ENCODE measurements around the gene VIPR2. TPM values are rescaled to one million over a fixed set of nuclear protein-coding genes. Genes with fewer than 3 reads are reported as not detected.

Gene VIPR2
- total and polyA plus RNA-seq, 2 donors from 2014 or later, result 0.91 to 1.3 TPM

GRCh38 chr7:159019111-159019510 is 125.6 kb downstream of the VIPR2 start:
- Histone ChIP-seq H3K4me1 (ENCODE audit: control insufficient read depth in 2 of 3, insufficient read depth in 2 of 3, low read depth in 1 of 3, low read length in 3 of 3) (peaks cover 0 to 14% (median 13%) of the 10 kb centered on the region in 3 donors), H3K9me3 (ENCODE audit: control insufficient read depth in 2 of 3, insufficient read depth in 1 of 3, low read length in 3 of 3) (no peaks in the 10 kb centered on the region), H3K4me3 (ENCODE audit: low read length in 3 of 3) (no peak overlapping the region), H3K36me3 (ENCODE audit: control insufficient read depth in 2 of 3, insufficient read depth in 3 of 3, low read length in 3 of 3) (no peaks in the 10 kb centered on the region), H3K27ac (ENCODE audit: low read depth in 2 of 2, low read length in 2 of 2) (no peak overlapping the region), H3K27me3 (ENCODE audit: control insufficient read depth, insufficient read depth, low read length) (no peaks in the 10 kb centered on the region), H3K9ac (ENCODE audit: low read length in 3 of 3) (no peak overlapping the region)
- peak in 1 of 5 donors; percentile 23 for DNase-seq
- no peak for FAIRE-seq
- no peak for TF ChIP-seq CTCF (IDR thresholded peaks at IDR 0.05; ENCODE audit: borderline replicate concordance, extremely low read depth, insufficient read depth)
- intact Hi-C loops (cut with DNase I), result no loop called here

GRCh38 chr7:159017741-159018140 is 126.9 kb downstream of the VIPR2 start:
- TF ChIP-seq CTCF (IDR thresholded peaks at IDR 0.05; ENCODE audit: borderline replicate concordance, extremely low read depth, insufficient read depth), result no peak
- H3K4me1 ChIP-seq (ENCODE audit: control insufficient read depth in 2 of 3, insufficient read depth in 2 of 3, low read depth in 1 of 3, low read length in 3 of 3), result peaks cover 0 to 17% (median 16%) of the 10 kb centered on the region in 3 donors
- no peak for DNase-seq
- no peak for FAIRE-seq
- no peak overlapping the region for H3K4me3 ChIP-seq (ENCODE audit: low read length in 3 of 3)
- intact Hi-C loops (cut with DNase I), result no loop called here
- no peaks in the 10 kb centered on the region for H3K36me3 ChIP-seq (ENCODE audit: control insufficient read depth in 2 of 3, insufficient read depth in 3 of 3, low read length in 3 of 3)
- no peak overlapping the region for H3K9ac ChIP-seq (ENCODE audit: low read length in 3 of 3)
- no peaks in the 10 kb centered on the region for H3K27me3 ChIP-seq (ENCODE audit: control insufficient read depth, insufficient read depth, low read length)
- H3K27ac ChIP-seq (ENCODE audit: low read depth in 2 of 2, low read length in 2 of 2), result no peak overlapping the region
- no peaks in the 10 kb centered on the region for H3K9me3 ChIP-seq (ENCODE audit: control insufficient read depth in 2 of 3, insufficient read depth in 1 of 3, low read length in 3 of 3)

GRCh38 chr7:159017210-159017609 is 127.5 kb downstream of the VIPR2 start:
- TF ChIP-seq CTCF (IDR thresholded peaks at IDR 0.05; ENCODE audit: borderline replicate concordance, extremely low read depth, insufficient read depth), result no peak
- intact Hi-C loops (cut with DNase I), result no loop called here
- Histone ChIP-seq H3K9ac (ENCODE audit: low read length in 3 of 3) (no peak overlapping the region), H3K27ac (ENCODE audit: low read depth in 2 of 2, low read length in 2 of 2) (no peak overlapping the region), H3K4me3 (ENCODE audit: low read length in 3 of 3) (no peak overlapping the region), H3K4me1 (ENCODE audit: control insufficient read depth in 2 of 3, insufficient read depth in 2 of 3, low read depth in 1 of 3, low read length in 3 of 3) (peaks cover 0 to 22% (median 16%) of the 10 kb centered on the region in 3 donors), H3K9me3 (ENCODE audit: control insufficient read depth in 2 of 3, insufficient read depth in 1 of 3, low read length in 3 of 3) (no peaks in the 10 kb centered on the region), H3K36me3 (ENCODE audit: control insufficient read depth in 2 of 3, insufficient read depth in 3 of 3, low read length in 3 of 3) (no peaks in the 10 kb centered on the region), H3K27me3 (ENCODE audit: control insufficient read depth, insufficient read depth, low read length) (no peaks in the 10 kb centered on the region)
- no peak for DNase-seq
- no peak for FAIRE-seq

GRCh38 chr7:159016591-159016990 is 128.1 kb downstream of the VIPR2 start:
- no peaks in the 10 kb centered on the region for H3K36me3 ChIP-seq (ENCODE audit: control insufficient read depth in 2 of 3, insufficient read depth in 3 of 3, low read length in 3 of 3)
- no peak overlapping the region for H3K4me3 ChIP-seq (ENCODE audit: low read length in 3 of 3)
- H3K27me3 ChIP-seq (ENCODE audit: control insufficient read depth, insufficient read depth, low read length), result no peaks in the 10 kb centered on the region
- no peaks in the 10 kb centered on the region for H3K9me3 ChIP-seq (ENCODE audit: control insufficient read depth in 2 of 3, insufficient read depth in 1 of 3, low read length in 3 of 3)
- no peak for TF ChIP-seq CTCF (IDR thresholded peaks at IDR 0.05; ENCODE audit: borderline replicate concordance, extremely low read depth, insufficient read depth)
- DNase-seq, result no peak
- H3K4me1 ChIP-seq (ENCODE audit: control insufficient read depth in 2 of 3, insufficient read depth in 2 of 3, low read depth in 1 of 3, low read length in 3 of 3), result peaks cover 0 to 27% (median 16%) of the 10 kb centered on the region in 3 donors
- no peak overlapping the region for H3K9ac ChIP-seq (ENCODE audit: low read length in 3 of 3)
- peak overlapping the region in 1 of 2 donors; percentile 77 for H3K27ac ChIP-seq (ENCODE audit: low read depth in 2 of 2, low read length in 2 of 2)
- intact Hi-C loops (cut with DNase I), result no loop called here
- no peak for FAIRE-seq

Measured in kidney (tissue), 14 donors.